Neuron (in vitro differentiated cells): ENCODE measurements around the gene NCEH1.

Source experiments
- H2AFZ ChIP-seq: one replicate; pipeline ENCODE4 v1.6.1; 2013; ENCODE audit warnings: low read depth, mild to moderate bottlenecking, inconsistent platforms, low read length, moderate library complexity
- H3K27me3 ChIP-seq: one replicate; pipeline ENCODE4 v1.6.1; 2013; ENCODE audit warnings: low read length; ENCODE audit not compliant: insufficient read depth
- H3K36me3 ChIP-seq: one replicate; pipeline ENCODE4 v1.6.1; 2013; ENCODE audit warnings: low read length; ENCODE audit not compliant: insufficient read depth
- H3K4me1 ChIP-seq: one replicate; pipeline ENCODE4 v1.6.1; 2013; ENCODE audit warnings: low read length; ENCODE audit not compliant: insufficient read depth
- H3K4me3 ChIP-seq: 2 replicates; pipeline ENCODE4 v1.5.1; 2013; ENCODE audit warnings: mild to moderate bottlenecking, low read length, moderate library complexity
- H3K9me3 ChIP-seq: one replicate; pipeline ENCODE4 v1.6.1; 2013; ENCODE audit warnings: low read length

The NCEH1 gene

GRCh38 chr3:172617976-172618375 is 92.9 kb downstream of the NCEH1 start:
- Histone ChIP-seq H3K4me1 (no peaks in the 10 kb centered on the region), H2AFZ (no peak overlapping the region), H3K9me3 (no peaks in the 10 kb centered on the region), H3K4me3 (no peak overlapping the region), H3K27me3 (no peaks in the 10 kb centered on the region), H3K36me3 (no peaks in the 10 kb centered on the region)

- no peaks in the 10 kb centered on the region for H3K36me3 ChIP-seq
- H3K9me3 ChIP-seq = no peaks in the 10 kb centered on the region
- no peak overlapping the region for H2AFZ ChIP-seq
- no peak overlapping the region for H3K4me3 ChIP-seq
- H3K4me1 ChIP-seq = no peaks in the 10 kb centered on the region
- H3K27me3 ChIP-seq = no peaks in the 10 kb centered on the region
Observed at GRCh38 chr3:172617013-172617706, 93.7 kb downstream of the NCEH1 start.

- no peaks in the 10 kb centered on the region for H3K4me1 ChIP-seq
- no peaks in the 10 kb centered on the region for H3K9me3 ChIP-seq
- H2AFZ ChIP-seq = no peak overlapping the region
- H3K4me3 ChIP-seq = no peak overlapping the region
- no peaks in the 10 kb centered on the region for H3K27me3 ChIP-seq
- no peaks in the 10 kb centered on the region for H3K36me3 ChIP-seq
Observed at GRCh38 chr3:172616031-172616461, 94.8 kb downstream of the NCEH1 start.

- no peak overlapping the region for H3K4me3 ChIP-seq
- H2AFZ ChIP-seq = no peak overlapping the region
- no peaks in the 10 kb centered on the region for H3K27me3 ChIP-seq
- no peaks in the 10 kb centered on the region for H3K4me1 ChIP-seq
- no peaks in the 10 kb centered on the region for H3K9me3 ChIP-seq
- no peaks in the 10 kb centered on the region for H3K36me3 ChIP-seq
Observed at GRCh38 chr3:172615296-172615695, 95.6 kb downstream of the NCEH1 start.

GRCh38 chr3:172614340-172615274 is 96.3 kb downstream of the NCEH1 start:
- Histone ChIP-seq H3K4me1 (no peaks in the 10 kb centered on the region), H3K36me3 (no peaks in the 10 kb centered on the region), H3K9me3 (no peaks in the 10 kb centered on the region), H2AFZ (no peak overlapping the region), H3K27me3 (no peaks in the 10 kb centered on the region), H3K4me3 (no peak overlapping the region)

- Histone ChIP-seq H3K36me3 (no peaks in the 10 kb centered on the region), H3K9me3 (no peaks in the 10 kb centered on the region), H3K4me1 (no peaks in the 10 kb centered on the region), H2AFZ (no peak overlapping the region), H3K4me3 (no peak overlapping the region), H3K27me3 (no peaks in the 10 kb centered on the region)
Observed at GRCh38 chr3:172613845-172614244, 97.0 kb downstream of the NCEH1 start.

- H3K9me3 ChIP-seq = no peaks in the 10 kb centered on the region
- H3K27me3 ChIP-seq = no peaks in the 10 kb centered on the region
- no peak overlapping the region for H2AFZ ChIP-seq
- peaks cover under 1% of the 10 kb centered on the region for H3K4me1 ChIP-seq
- no peak overlapping the region for H3K4me3 ChIP-seq
- H3K36me3 ChIP-seq = no peaks in the 10 kb centered on the region
Observed at GRCh38 chr3:172612871-172613678, 97.8 kb downstream of the NCEH1 start.

- Histone ChIP-seq H3K9me3 (no peaks in the 10 kb centered on the region), H2AFZ (no peak overlapping the region), H3K27me3 (no peaks in the 10 kb centered on the region), H3K4me1 (peaks cover 9% of the 10 kb centered on the region), H3K36me3 (no peaks in the 10 kb centered on the region), H3K4me3 (no peak overlapping the region)
Observed at GRCh38 chr3:172609750-172610149, 101.1 kb downstream of the NCEH1 start.

- Histone ChIP-seq H3K36me3 (no peaks in the 10 kb centered on the region), H3K4me1 (peaks cover 9% of the 10 kb centered on the region), H2AFZ (no peak overlapping the region), H3K9me3 (no peaks in the 10 kb centered on the region), H3K4me3 (no peak overlapping the region), H3K27me3 (no peaks in the 10 kb centered on the region)
Observed at GRCh38 chr3:172608575-172608974, 102.3 kb downstream of the NCEH1 start.

GRCh38 chr3:172607305-172608121 is 103.4 kb downstream of the NCEH1 start:
- Histone ChIP-seq H2AFZ (peak overlapping the region; percentile 14), H3K4me1 (peaks cover 9% of the 10 kb centered on the region), H3K9me3 (no peaks in the 10 kb centered on the region), H3K36me3 (no peaks in the 10 kb centered on the region), H3K4me3 (no peak overlapping the region), H3K27me3 (no peaks in the 10 kb centered on the region)

- Histone ChIP-seq H3K36me3 (no peaks in the 10 kb centered on the region), H2AFZ (no peak overlapping the region), H3K9me3 (no peaks in the 10 kb centered on the region), H3K4me1 (peaks cover 9% of the 10 kb centered on the region), H3K4me3 (no peak overlapping the region), H3K27me3 (no peaks in the 10 kb centered on the region)
Observed at GRCh38 chr3:172606021-172606420, 104.8 kb downstream of the NCEH1 start.

- H3K4me1 ChIP-seq = peaks cover 9% of the 10 kb centered on the region
- H3K27me3 ChIP-seq = no peaks in the 10 kb centered on the region
- no peak overlapping the region for H3K4me3 ChIP-seq
- no peaks in the 10 kb centered on the region for H3K36me3 ChIP-seq
- no peak overlapping the region for H2AFZ ChIP-seq
- no peaks in the 10 kb centered on the region for H3K9me3 ChIP-seq
Observed at GRCh38 chr3:172604895-172605646, 105.8 kb downstream of the NCEH1 start.
